Peyer's patch (tissue), 4 donors: ENCODE results near the gene SLC16A1.

Experiments used
- CTCF ChIP-seq, 6 experiments: fragments of 450-650 bp in 4 of 6; fragments of 200-600 bp in 2 of 6; sonication (generic) in 1 of 6; IDR thresholded peaks; one replicate each; pipeline ENCODE4 v1.5.1; 2017 to 2019; ENCODE audit warnings: antibody characterized with exemption in 6 of 6, mild to moderate bottlenecking in 3 of 6, moderate library complexity in 1 of 6
- POLR2A ChIP-seq, 2 donors: fragments of 450-650 bp; IDR thresholded peaks; one replicate each; pipeline ENCODE4 v1.5.1; 2017; ENCODE audit warnings: antibody characterized with exemption in 2 of 2, mild to moderate bottlenecking in 2 of 2, moderate library complexity in 2 of 2

- TF ChIP-seq CTCF (IDR thresholded peaks at IDR 0.05) (no peak), POLR2A (IDR thresholded peaks at IDR 0.05) (no peak)
Observed at GRCh38 chr1:112872551-112872962, 83.4 kb downstream of the SLC16A1 start.
